ENCODE measurements around the gene ADCY3.
A peak's percentile ranks its signal among the peaks of the same experiment; 100 is the strongest.

ADCY3 gene

GRCh38 chr2:24899361-24899910 is 20.6 kb downstream of the ADCY3 start:
- DNase-seq, result no peak

GRCh38 chr2:24898122-24899109 is 21.6 kb downstream of the ADCY3 start:
- DNase-seq, result no peak

GRCh38 chr2:24894750-24895149 is 25.3 kb downstream of the ADCY3 start:
- no peak for DNase-seq

GRCh38 chr2:24893934-24894333 is 26.1 kb downstream of the ADCY3 start:
- DNase-seq, result no peak

GRCh38 chr2:24892928-24893327 is 27.1 kb downstream of the ADCY3 start:
- no peak for DNase-seq

- no peak for DNase-seq
Observed at GRCh38 chr2:24891201-24891600, 28.8 kb downstream of the ADCY3 start.

GRCh38 chr2:24889221-24889620 is 30.8 kb downstream of the ADCY3 start:
- no peak for DNase-seq

- no peak for DNase-seq
Observed at GRCh38 chr2:24888177-24888576, 31.9 kb downstream of the ADCY3 start.

- no peak for DNase-seq
Observed at GRCh38 chr2:24887307-24887874, 32.6 kb downstream of the ADCY3 start.

GRCh38 chr2:24886691-24887304 is 33.2 kb downstream of the ADCY3 start:
- no peak for DNase-seq

- no peak for DNase-seq
Observed at GRCh38 chr2:24886126-24886501, 33.9 kb downstream of the ADCY3 start.

GRCh38 chr2:24885221-24886125 is 34.6 kb downstream of the ADCY3 start:
- peak; percentile 83 to 92 for DNase-seq

GRCh38 chr2:24883946-24884345 is 36.1 kb downstream of the ADCY3 start:
- DNase-seq, result no peak

GRCh38 chr2:24881623-24882022 is 38.4 kb downstream of the ADCY3 start:
- DNase-seq, result no peak

- DNase-seq, result no peak
Observed at GRCh38 chr2:24881158-24881557, 38.9 kb downstream of the ADCY3 start.

- DNase-seq, result no peak
Observed at GRCh38 chr2:24878341-24878740, 41.7 kb downstream of the ADCY3 start.

GRCh38 chr2:24877646-24878045 is 42.4 kb downstream of the ADCY3 start:
- no peak for DNase-seq

- no peak for DNase-seq
Observed at GRCh38 chr2:24877067-24877466, 43.0 kb downstream of the ADCY3 start.

- DNase-seq, result no peak
Observed at GRCh38 chr2:24875901-24876300, 44.1 kb downstream of the ADCY3 start.

- no peak for DNase-seq
Observed at GRCh38 chr2:24875272-24875671, 44.8 kb downstream of the ADCY3 start.

- DNase-seq, result no peak
Observed at GRCh38 chr2:24874035-24874434, 46.0 kb downstream of the ADCY3 start.

GRCh38 chr2:24873619-24874018 is 46.4 kb downstream of the ADCY3 start:
- no peak for DNase-seq

Data from SHP77 (cell line).